ENCODE measurements around the gene TLE2.

DNA sequence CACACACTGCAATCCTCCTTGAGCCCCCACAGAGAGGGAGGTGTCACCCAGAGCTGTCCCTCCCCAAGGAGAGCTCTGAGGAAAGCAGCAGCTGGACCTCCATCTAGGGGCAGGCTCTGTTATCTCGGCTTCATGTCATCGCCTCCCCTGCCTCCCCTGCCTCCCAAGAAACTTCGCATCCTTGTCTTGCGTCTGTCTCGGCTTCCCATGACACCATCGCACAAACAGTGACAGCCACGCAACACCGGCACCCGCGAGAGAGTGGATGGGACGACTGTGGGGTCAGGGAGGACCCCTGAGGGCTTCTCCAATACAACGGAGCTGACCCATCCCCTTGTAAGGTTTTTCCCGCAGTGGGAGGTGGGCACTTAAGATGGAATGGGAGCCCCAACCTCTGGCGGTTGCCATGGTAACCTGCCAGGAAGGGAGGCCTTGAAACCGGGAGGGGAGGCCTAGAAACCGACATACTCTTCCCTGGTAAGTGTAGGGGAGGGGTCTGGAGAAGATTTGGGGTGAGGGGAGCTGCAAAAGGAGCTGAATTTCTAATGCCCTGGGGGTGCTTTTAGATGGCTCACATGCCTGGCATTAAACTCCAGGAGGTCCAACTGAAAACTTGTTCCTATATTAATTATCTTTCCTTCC lies 16.3 kb downstream of the TLE2 start:
- TF ChIP-seq, protein P1, sequence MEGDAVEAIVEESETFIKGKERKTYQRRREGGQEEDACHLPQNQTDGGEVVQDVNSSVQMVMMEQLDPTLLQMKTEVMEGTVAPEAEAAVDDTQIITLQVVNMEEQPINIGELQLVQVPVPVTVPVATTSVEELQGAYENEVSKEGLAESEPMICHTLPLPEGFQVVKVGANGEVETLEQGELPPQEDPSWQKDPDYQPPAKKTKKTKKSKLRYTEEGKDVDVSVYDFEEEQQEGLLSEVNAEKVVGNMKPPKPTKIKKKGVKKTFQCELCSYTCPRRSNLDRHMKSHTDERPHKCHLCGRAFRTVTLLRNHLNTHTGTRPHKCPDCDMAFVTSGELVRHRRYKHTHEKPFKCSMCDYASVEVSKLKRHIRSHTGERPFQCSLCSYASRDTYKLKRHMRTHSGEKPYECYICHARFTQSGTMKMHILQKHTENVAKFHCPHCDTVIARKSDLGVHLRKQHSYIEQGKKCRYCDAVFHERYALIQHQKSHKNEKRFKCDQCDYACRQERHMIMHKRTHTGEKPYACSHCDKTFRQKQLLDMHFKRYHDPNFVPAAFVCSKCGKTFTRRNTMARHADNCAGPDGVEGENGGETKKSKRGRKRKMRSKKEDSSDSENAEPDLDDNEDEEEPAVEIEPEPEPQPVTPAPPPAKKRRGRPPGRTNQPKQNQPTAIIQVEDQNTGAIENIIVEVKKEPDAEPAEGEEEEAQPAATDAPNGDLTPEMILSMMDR (IDR thresholded peaks at IDR 0.05) = no peak
- TF ChIP-seq EP300 (IDR thresholded peaks at IDR 0.05; ENCODE audit: borderline replicate concordance in 1 of 2, low read depth in 1 of 2, low read length in 1 of 2) = no peak
- TF ChIP-seq FOSL2 (IDR thresholded peaks at IDR 0.05; ENCODE audit: borderline replicate concordance, low read depth) = no peak
- TF ChIP-seq RAD21 (IDR thresholded peaks at IDR 0.05; ENCODE audit: low read length) = no peak
- TF ChIP-seq POLR2AphosphoS5 (IDR thresholded peaks at IDR 0.05; ENCODE audit: low read depth, low read length) = no peak
- no peak for TF ChIP-seq ZBTB33 (IDR thresholded peaks at IDR 0.05; ENCODE audit: borderline replicate concordance, low read depth)
- no peak for TF ChIP-seq FOXM1 (IDR thresholded peaks at IDR 0.05; ENCODE audit: low read depth)
- no peak for TF ChIP-seq GATA2 (CRISPR knock-in tag; IDR thresholded peaks at IDR 0.05)
- TF ChIP-seq MXI1 (IDR thresholded peaks at IDR 0.05; ENCODE audit: low read depth, low read length) = no peak
- TF ChIP-seq NFIC (IDR thresholded peaks at IDR 0.05; ENCODE audit: borderline replicate concordance) = no peak
- TF ChIP-seq TAF1 (IDR thresholded peaks at IDR 0.05; ENCODE audit: borderline replicate concordance, low read depth, low read length) = no peak
